ENCODE data around the gene TINAGL1. TPM values are rescaled to one million over a fixed set of nuclear protein-coding genes. Genes with fewer than 3 reads are reported as not detected.

The TINAGL1 gene
- total and polyA plus RNA-seq, 2 of the 13 experiments (the other 11 are each of a cell fraction or from before 2014, with no cell fraction given): 24.7 to 76.8 TPM

- TF ChIP-seq THRA (CRISPR knock-in tag; IDR thresholded peaks at IDR 0.05; ENCODE audit: borderline replicate concordance) (0 out of 2 replicates have a peak, but pooled peaks have one; percentile 50), NFIC (IDR thresholded peaks at IDR 0.05; ENCODE audit: low read length) (peak; percentile 50; the same call in 1 of the 2 replicates), HNRNPL (IDR thresholded peaks at IDR 0.05; ENCODE audit: low read depth, low read length) (peak; percentile 100), ZNF407 (CRISPR knock-in tag; IDR thresholded peaks at IDR 0.05; ENCODE audit: not compliant biosample characterization) (no peak), AHDC1 (CRISPR knock-in tag; IDR thresholded peaks at IDR 0.05; ENCODE audit: borderline replicate concordance) (peak; percentile 52; the same call in 1 of the 2 replicates), ZKSCAN8 (CRISPR knock-in tag; IDR thresholded peaks at IDR 0.05; ENCODE audit: borderline replicate concordance) (peak; percentile 36; the same call in 1 of the 2 replicates), BCL6 (CRISPR knock-in tag; IDR thresholded peaks at IDR 0.05) (peak; percentile 70; the same call in 1 of the 2 replicates), ZNF879 (CRISPR knock-in tag; IDR thresholded peaks at IDR 0.05) (no peak)
Observed at GRCh38 chr1:31575369-31576140, 760 bp upstream of the TINAGL1 start (continued).

Measured in HepG2 (cell line).